GM12892 (cell line): Measurements from ENCODE around the gene CAMKMT.

ENCODE experiments used
- POLR2A ChIP-seq: IDR thresholded peaks from 2 replicates; pipeline ENCODE4 v1.6.1; 2011; ENCODE audit warnings: low read depth, low read length, control low read depth
- POLR2AphosphoS5 ChIP-seq: IDR thresholded peaks from 2 replicates; pipeline ENCODE4 v1.6.1; 2011; ENCODE audit warnings: low read depth, low read length, control low read depth
- TAF1 ChIP-seq: IDR thresholded peaks from 2 replicates; pipeline ENCODE4 v1.6.1; 2011; ENCODE audit warnings: low read depth, mild to moderate bottlenecking, control low read depth, low read length, borderline replicate concordance

DNA sequence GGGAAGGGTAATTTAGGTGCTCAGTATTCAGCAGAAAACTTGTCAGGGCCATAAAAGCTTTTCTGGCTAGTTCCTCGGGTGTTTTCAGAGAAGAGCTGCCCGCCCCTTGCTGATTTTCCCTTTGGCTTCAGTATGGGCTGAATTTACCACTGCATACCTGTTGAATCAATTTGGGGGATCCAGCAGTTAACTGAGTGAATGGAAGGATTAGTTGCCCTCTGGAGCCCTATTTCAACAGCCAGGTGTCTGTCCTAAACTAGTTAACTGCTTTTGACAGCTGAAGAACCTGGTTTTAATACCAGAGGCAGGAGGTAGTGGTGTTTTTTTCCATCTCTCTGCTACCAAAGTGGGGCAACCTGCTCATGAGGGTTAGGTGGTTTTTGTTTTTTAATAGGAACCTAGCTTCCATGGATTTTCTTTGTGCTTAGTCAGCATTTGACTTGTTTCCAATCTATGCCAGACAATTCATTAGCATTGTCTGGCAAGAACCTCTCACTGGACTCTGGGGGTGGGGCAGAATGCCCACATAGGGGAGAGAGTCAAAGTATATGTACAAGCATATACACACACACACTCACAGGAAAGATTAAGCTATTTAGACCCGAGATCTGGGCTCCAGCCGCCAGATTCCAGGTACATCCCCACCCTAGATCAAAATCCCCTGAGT is 413.2 kb downstream of the CAMKMT start:
- TF ChIP-seq POLR2AphosphoS5 (no peak), TAF1 (no peak), POLR2A (no peak)
